B cell (primary cell): ENCODE data around the gene TMEM14C. TPM values are rescaled to one million over a fixed set of nuclear protein-coding genes. Genes with fewer than 3 reads are reported as not detected.

ENCODE experiments used
- ATAC-seq: fragments of 200-7000 bp; cut with Tn5 transposase; one replicate; pipeline ENCODE4 v1.10.0; 2021; ENCODE audit warnings: low read depth, mild to moderate bottlenecking, moderate number of reproducible peaks, moderate library complexity
- CTCF ChIA-PET: fragments of 350-600 bp; sonication (Branson Sonifier 250); formaldehyde crosslinking; loops from one replicate; lab custom pipeline; 2021; ENCODE audit warnings: antibody characterized with exemption, inconsistent platforms; lab: Charles Lee
- POLR2A ChIA-PET: fragments of 350-600 bp; sonication (Branson Sonifier 250); formaldehyde crosslinking; loops from one replicate; lab custom pipeline; 2021; ENCODE audit warnings: antibody characterized with exemption; lab: Charles Lee
- DNase-seq: peaks from one replicate; pipeline ENCODE4 v3.0.0; 2013
- H2AFZ ChIP-seq: 2 replicates; pipeline ENCODE4 v1.6.1; 2012; ENCODE audit warnings: mild to moderate bottlenecking, low read depth, low read length; ENCODE audit not compliant: insufficient read depth, poor library complexity, severe bottlenecking
- H3K27ac ChIP-seq, 2 donors: 1 replicate in 1 of 2; 2 replicates in 1 of 2; pipeline ENCODE4 v1.5.1; 2012 to 2013; ENCODE audit warnings: low read length in 2 of 2, mild to moderate bottlenecking in 2 of 2, moderate library complexity in 1 of 2
- H3K27me3 ChIP-seq, 4 experiments: fragments of 200-600 bp in 1 of 4; sonication (generic) in 1 of 4; replicated peaks in 1 of 4; 1 replicate in 2 of 4; 2 replicates in 2 of 4; pipeline versions ENCODE4 v1.6.1 to v1.7.0; 2013 to 2016; ENCODE audit warnings: low read length in 3 of 4, mild to moderate bottlenecking in 2 of 4, mixed read lengths in 1 of 4, moderate library complexity in 1 of 4; ENCODE audit not compliant: insufficient read depth in 4 of 4, control insufficient read depth in 3 of 4; ENCODE audit errors: control extremely low read depth in 1 of 4
- H3K36me3 ChIP-seq, 2 experiments: replicated peaks in 1 of 2; 1 replicate in 1 of 2; 2 replicates in 1 of 2; pipeline versions ENCODE4 v1.6.1 to v1.7.1; 2013; ENCODE audit warnings: low read length in 1 of 2; ENCODE audit not compliant: insufficient read depth in 2 of 2, control insufficient read depth in 1 of 2; ENCODE audit errors: control extremely low read depth in 1 of 2, extremely low read depth in 1 of 2
- H3K4me1 ChIP-seq, 2 donors: fragments of 200-600 bp in 1 of 2; sonication (generic) in 1 of 2; 1 replicate in 1 of 2; 2 replicates in 1 of 2; pipeline versions ENCODE4 v1.5.1 to v1.6.1; 2013 to 2017; ENCODE audit warnings: low read length in 2 of 2; ENCODE audit not compliant: control insufficient read depth in 2 of 2, insufficient read depth in 2 of 2
- H3K4me2 ChIP-seq: replicated peaks from 2 replicates; pipeline ENCODE3; 2012; ENCODE audit warnings: mild to moderate bottlenecking, low read depth, low read length; ENCODE audit not compliant: poor library complexity, severe bottlenecking
- H3K4me3 ChIP-seq, 5 experiments: fragments of 200-600 bp in 1 of 5; sonication (generic) in 1 of 5; 1 replicate in 3 of 5; 2 replicates in 2 of 5; pipeline versions ENCODE4 v1.5.1 to v1.7.0; 2011 to 2016; ENCODE audit warnings: low read length in 4 of 5, mild to moderate bottlenecking in 4 of 5, low read depth in 2 of 5, control low read depth in 1 of 5, moderate library complexity in 1 of 5; ENCODE audit not compliant: insufficient read depth in 1 of 5; ENCODE audit errors: control extremely low read depth in 1 of 5, extremely low read depth in 1 of 5
- H3K79me2 ChIP-seq: fragments of 200-600 bp; sonication (generic); one replicate; pipeline ENCODE4 v1.6.0; 2016; ENCODE audit warnings: low read length; ENCODE audit not compliant: control insufficient read depth, insufficient read depth
- H3K9ac ChIP-seq: fragments of 200-600 bp; sonication (generic); 2 replicates; pipeline ENCODE4 v1.6.1; 2017; ENCODE audit warnings: mild to moderate bottlenecking, low read length, moderate library complexity
- H3K9me3 ChIP-seq, 3 donors: one replicate each; pipeline versions ENCODE4 v1.6.1 to v1.7.1; 2013; ENCODE audit warnings: low read length in 2 of 3; ENCODE audit not compliant: control insufficient read depth in 2 of 3, insufficient read depth in 1 of 3; ENCODE audit errors: control extremely low read depth in 1 of 3
- H4K20me1 ChIP-seq: 2 replicates; pipeline ENCODE4 v1.6.0; 2012; ENCODE audit warnings: mild to moderate bottlenecking, low read length; ENCODE audit not compliant: insufficient read depth, control insufficient read depth, poor library complexity, severe bottlenecking
- H3K27ac Mint-ChIP-seq: one replicate; pipeline ENCODE4 v1.8.0; 2021; ENCODE audit warnings: mixed read lengths
- H3K27me3 Mint-ChIP-seq: one replicate; pipeline ENCODE4 v1.8.0; 2021; ENCODE audit warnings: mixed read lengths
- H3K4me1 Mint-ChIP-seq: one replicate; pipeline ENCODE4 v1.8.0; 2021; ENCODE audit warnings: mixed read lengths
- H3K4me3 Mint-ChIP-seq: one replicate; pipeline ENCODE4 v1.8.0; 2021; ENCODE audit warnings: mixed read lengths
- H3K9me3 Mint-ChIP-seq: one replicate; pipeline ENCODE4 v1.8.0; 2022; ENCODE audit warnings: mixed read lengths; ENCODE audit not compliant: insufficient read depth
- CTCF ChIP-seq: fragments of 200-600 bp; IDR thresholded peaks from one replicate; pipeline ENCODE4 v1.8.0; 2022; ENCODE audit warnings: antibody characterized with exemption, mild to moderate bottlenecking
- EZH2 ChIP-seq: IDR thresholded peaks from 2 replicates; pipeline ENCODE4 v1.6.1; 2012; ENCODE audit warnings: borderline replicate concordance, low read depth, mild to moderate bottlenecking, moderate library complexity, low read length; ENCODE audit not compliant: insufficient read depth, poor library complexity, severe bottlenecking
- WGBS: methylation state at CpG from one replicate; pipeline ENCODE4 v1.1.5; 2013; ENCODE audit warnings: missing lambda C conversion rate; ENCODE audit not compliant: insufficient coverage; 5-methylcytosine and 5-hydroxymethylcytosine counted together
- intact Hi-C: fragments of 100-400 bp; cut with micrococcal nuclease; formaldehyde crosslinking; loops from one replicate; pipeline ENCODE4 v1.10.0; 2022
- polyA plus RNA-seq: library from polyadenylated mRNA; depleted of rRNA; stranded (reverse); fragments of >200 nt; gene quantifications from 2 replicates; pipeline ENCODE4 v1.2.3, GENCODE V29; 2012
- total RNA-seq, 2 donors: library from RNA; stranded (reverse); fragments of 120-200 nt in 1 of 2; gene quantifications; 1 replicate in 1 of 2; 2 replicates in 1 of 2; pipeline versions ENCODE4 v1.2.3 to v1.2.4, GENCODE V29; 2013 to 2022

The TMEM14C gene
- total and polyA plus RNA-seq, 2 donors (not counting 1 experiment from before 2014, with no cell fraction given) = 31.7 to 39.1 TPM

GRCh38 chr6:10742251-10742650 lies 19.4 kb downstream of the TMEM14C start:
- Histone ChIP-seq H4K20me1 (no peaks in the 10 kb centered on the region), H2AFZ (no peak overlapping the region), H3K27me3 (no peaks in the 10 kb centered on the region), H3K36me3 (no peaks in the 10 kb centered on the region), H3K4me1 (peaks cover 7 to 8% of the 10 kb centered on the region in 2 donors), H3K79me2 (peaks cover 3% of the 10 kb centered on the region), H3K4me3 (no peak overlapping the region), H3K9me3 (no peaks in the 10 kb centered on the region), H3K9ac (no peak overlapping the region), H3K27ac (no peak overlapping the region), H3K4me2 (no peak overlapping the region)
- intact Hi-C loops = no loop called here
- H3K27ac Mint-ChIP-seq = no peak overlapping the region
- no peaks in the 10 kb centered on the region for H3K9me3 Mint-ChIP-seq
- ATAC-seq (no peak), DNase-seq (no peak)
- POLR2A ChIA-PET = no interaction called here
- H3K4me3 Mint-ChIP-seq = no peak overlapping the region
- WGBS = 99% methylated on average over 12 of the region's 12 CpGs
- TF ChIP-seq EZH2 (no peak), CTCF (no peak)
- H3K27me3 Mint-ChIP-seq = no peaks in the 10 kb centered on the region
- peaks cover 6% of the 10 kb centered on the region for H3K4me1 Mint-ChIP-seq
- CTCF ChIA-PET = no interaction called here

GRCh38 chr6:10743515-10743914 lies 20.6 kb downstream of the TMEM14C start:
- H3K4me3 Mint-ChIP-seq = no peak overlapping the region
- POLR2A ChIA-PET = no interaction called here
- H3K4me1 Mint-ChIP-seq = peaks cover 15% of the 10 kb centered on the region

More at GRCh38 chr6:10743515-10743914, 20.6 kb downstream of the TMEM14C start:
- no peak overlapping the region for H3K27ac ChIP-seq
- no peak overlapping the region for H3K9ac ChIP-seq
- H3K9me3 Mint-ChIP-seq = no peaks in the 10 kb centered on the region
- ATAC-seq (no peak), DNase-seq (no peak)
- H3K36me3 ChIP-seq = no peaks in the 10 kb centered on the region
- intact Hi-C loops = no loop called here
- H3K4me2 ChIP-seq = no peak overlapping the region
- H3K4me1 ChIP-seq = peaks cover 11 to 15% of the 10 kb centered on the region in 2 donors
- H3K27me3 Mint-ChIP-seq = no peaks in the 10 kb centered on the region
- TF ChIP-seq CTCF (no peak), EZH2 (no peak)
- H3K27ac Mint-ChIP-seq = no peak overlapping the region
- H3K4me3 ChIP-seq = no peak overlapping the region
- H3K79me2 ChIP-seq = peaks cover 13% of the 10 kb centered on the region
- H2AFZ ChIP-seq = no peak overlapping the region
- H3K9me3 ChIP-seq = no peaks in the 10 kb centered on the region
- CTCF ChIA-PET = no interaction called here
- H4K20me1 ChIP-seq = no peaks in the 10 kb centered on the region
- WGBS = no CpG with 5 or more reads among the region's 6 CpGs
- no peaks in the 10 kb centered on the region for H3K27me3 ChIP-seq
